ENCODE measurements around the gene DNAL1. TPM values are rescaled to one million over a fixed set of nuclear protein-coding genes. Genes with fewer than 3 reads are reported as not detected.
"Not testable (repeated sequence)": the region's sequence is repeated elsewhere in the genome, so short reads cannot be mapped to it uniquely, and the experiment has no call there.

Gene DNAL1, protein sequence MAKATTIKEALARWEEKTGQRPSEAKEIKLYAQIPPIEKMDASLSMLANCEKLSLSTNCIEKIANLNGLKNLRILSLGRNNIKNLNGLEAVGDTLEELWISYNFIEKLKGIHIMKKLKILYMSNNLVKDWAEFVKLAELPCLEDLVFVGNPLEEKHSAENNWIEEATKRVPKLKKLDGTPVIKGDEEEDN
- 6.6 and 7.2 TPM in 2 replicates for total RNA-seq

DNA sequence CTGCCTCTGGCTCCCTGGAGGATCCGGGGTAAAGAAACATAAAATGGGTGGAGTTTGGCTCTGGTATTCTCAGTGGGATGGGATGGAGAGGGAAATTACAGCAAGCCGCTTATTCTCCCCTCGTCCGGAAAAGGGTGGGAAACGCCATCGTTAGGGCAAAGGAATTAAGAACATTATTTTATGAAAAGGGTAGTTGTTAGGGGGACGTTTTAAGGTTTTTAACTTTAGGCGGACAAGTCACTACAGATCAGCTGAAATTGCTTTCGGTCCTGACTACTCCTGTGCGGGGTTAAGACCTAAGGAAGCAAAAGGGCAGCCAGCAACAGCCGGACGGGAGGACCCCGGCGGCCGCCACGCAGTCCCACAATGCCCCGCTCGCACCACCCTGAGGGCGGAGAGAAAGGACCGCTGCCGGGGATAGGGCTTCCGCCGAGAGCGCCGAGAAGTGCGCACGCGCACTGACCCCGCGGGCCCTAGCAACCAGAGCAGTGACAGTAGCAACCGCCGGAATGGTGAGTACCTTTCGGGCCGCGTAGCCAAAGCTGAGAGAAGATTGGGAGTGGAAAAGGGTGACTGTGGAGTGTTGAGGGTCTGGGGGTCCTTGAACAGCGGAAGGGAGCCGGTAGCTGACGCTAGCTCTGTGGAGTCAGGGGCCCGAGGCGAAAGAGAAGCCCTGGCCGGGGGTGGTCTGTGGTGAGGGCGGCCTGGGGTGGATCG, at the start of gene DNAL1:
TSS of gene DNAL1 (plus strand) at position 456 of the 717 bp plus-strand sequence. CDS start at position 510, 54 bp downstream.
- intact Hi-C loops (cut with micrococcal nuclease), result loop anchor here (1.0 to 10.0 kb wide), 14 partner anchors 52 to 850 kb away; partner anchors contain the start of genes ALDH6A1, DCAF4, ISCA2 and LIN52

DNA sequence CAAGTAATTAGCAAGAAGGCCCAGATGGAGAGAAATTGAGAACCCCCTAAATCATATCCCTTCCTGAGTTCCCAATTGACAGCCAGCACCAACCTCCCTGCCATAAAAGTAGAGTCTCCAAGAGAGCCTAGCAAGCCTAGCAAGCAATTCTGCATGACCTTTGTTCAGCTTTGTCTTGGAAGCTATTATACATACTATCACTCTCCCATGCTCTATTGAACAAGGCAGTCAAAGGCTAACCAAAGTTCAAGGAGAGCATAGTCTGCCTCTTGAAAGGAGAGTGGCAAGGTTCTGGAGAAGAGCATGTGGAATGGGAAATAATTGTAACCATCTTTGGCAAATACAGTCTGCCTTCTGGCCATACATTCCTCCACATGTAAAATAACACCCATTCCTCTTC, 45.3 kb upstream of the DNAL1 start:
- intact Hi-C loops (cut with micrococcal nuclease), result no loop called here

DNA sequence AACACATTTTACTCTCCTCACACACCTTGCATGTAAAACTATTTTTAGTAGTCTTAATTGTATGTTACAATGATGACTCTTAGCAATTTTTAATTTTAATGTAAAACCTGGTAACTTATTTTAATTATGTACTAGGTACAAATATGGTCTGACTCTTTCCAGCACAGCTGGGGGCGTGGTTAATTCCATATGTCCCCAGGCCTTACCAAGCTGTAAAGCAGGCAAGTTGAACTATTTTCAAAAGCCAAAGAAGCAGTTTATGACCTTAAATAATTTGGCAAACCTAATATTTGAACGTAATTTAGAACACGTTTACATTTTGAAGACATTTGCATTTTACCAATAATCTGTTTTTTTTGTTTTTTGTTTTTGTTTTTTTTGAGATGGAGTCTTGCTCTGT, 41.8 kb upstream of the DNAL1 start:
- intact Hi-C loops (cut with micrococcal nuclease), result no loop called here

DNA sequence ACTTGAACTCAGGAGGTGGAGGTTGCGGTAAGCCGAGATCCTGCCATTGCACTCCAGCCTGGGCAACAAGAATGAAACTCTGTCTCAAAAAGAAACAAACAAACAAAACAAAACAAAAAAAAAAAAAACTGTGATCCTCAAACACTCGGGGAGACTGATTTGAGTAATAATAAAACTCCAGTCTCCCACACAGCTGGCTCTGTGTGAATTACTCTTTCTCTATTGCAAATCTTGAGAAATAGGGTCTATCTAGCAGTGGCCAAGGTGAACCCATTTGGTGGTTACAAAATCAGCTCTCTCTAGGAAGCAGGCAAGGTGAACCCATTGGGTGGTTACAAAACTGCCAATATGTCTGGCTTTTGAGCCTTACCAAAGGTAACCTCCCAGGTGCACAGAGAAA, 38.5 kb upstream of the DNAL1 start:
- intact Hi-C loops (cut with micrococcal nuclease), result no loop called here

DNA sequence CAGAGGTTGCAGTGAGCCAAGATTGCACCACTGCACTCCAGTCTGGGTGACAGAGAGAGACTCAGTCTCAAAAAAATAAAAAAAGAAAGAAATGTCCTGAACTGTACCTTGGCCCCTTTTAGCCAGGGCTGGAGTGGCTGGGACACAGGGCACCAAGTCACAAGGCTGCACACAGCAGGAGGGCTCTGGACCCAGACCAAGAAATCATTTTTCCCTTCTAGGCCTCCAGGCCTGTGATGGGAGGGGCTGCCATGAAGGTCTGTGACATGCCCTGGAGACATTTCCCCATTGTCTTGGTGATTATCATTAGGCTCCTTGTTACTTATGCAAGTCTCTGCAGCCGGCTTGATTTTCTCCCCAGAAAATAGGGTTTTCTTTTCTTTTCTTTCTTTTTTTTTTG, 37.5 kb upstream of the DNAL1 start:
- intact Hi-C loops (cut with micrococcal nuclease), result no loop called here

DNA sequence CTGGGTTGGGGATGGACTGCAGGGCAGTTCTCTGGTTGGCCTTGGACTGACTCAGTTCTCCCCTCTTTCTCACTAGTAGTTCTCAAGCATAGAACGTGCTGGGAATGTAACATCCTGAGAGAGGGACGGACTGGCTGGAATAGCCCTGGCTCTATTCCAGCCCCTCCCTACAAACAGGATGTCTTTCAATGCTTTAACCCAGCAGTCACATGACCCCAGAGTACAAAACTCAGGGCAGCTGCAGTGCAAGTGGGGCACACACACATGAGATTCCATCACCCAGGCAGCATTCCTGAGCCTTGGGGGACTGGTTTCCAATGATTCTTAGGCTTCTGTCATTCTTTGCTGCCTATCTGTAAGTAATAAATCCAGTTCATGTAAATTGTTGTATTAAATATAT, 34.1 kb upstream of the DNAL1 start:
- intact Hi-C loops (cut with micrococcal nuclease), result no loop called here

DNA sequence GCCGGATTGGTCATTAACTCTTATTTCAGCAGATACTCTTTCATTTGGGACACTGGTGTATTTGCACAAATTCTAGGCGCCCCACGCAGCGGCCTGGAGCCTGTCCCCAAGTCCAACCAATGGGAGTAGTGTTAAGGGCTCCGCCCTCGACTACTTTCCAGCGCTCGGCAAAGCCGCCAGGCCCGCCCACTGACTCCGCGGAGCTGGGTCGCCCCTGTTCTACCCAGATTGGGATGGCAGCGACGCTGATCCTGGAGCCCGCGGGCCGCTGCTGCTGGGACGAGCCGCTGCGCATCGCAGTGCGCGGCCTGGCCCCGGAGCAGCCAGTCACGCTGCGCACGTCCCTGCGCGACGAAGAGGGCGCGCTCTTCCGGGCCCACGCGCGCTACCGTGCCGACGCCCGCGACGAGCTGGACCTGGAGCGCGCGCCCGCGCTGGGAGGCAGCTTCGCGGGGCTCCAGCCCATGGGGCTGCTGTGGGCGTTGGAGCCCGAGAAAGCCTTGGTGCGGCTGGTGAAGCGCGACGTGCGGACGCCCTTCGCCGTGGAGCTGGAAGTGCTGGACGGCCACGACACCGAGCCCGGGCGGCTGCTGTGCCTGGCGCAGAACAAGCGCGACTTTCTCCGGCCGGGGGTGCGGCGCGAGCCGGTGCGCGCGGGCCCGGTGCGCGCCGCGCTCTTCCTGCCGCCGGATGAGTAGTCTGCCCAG, 32.3 kb upstream of the DNAL1 start, which contains the start of gene ACOT6:
TSS of gene ACOT6 (plus strand) at position 179 of the 707 bp plus-strand sequence. CDS start at position 234, 55 bp downstream.
- intact Hi-C loops (cut with micrococcal nuclease), result loop anchor here (1.0 kb wide), 2 partner anchors 20 to 43 kb away; partner anchors contain the start of gene ACOT2

DNA sequence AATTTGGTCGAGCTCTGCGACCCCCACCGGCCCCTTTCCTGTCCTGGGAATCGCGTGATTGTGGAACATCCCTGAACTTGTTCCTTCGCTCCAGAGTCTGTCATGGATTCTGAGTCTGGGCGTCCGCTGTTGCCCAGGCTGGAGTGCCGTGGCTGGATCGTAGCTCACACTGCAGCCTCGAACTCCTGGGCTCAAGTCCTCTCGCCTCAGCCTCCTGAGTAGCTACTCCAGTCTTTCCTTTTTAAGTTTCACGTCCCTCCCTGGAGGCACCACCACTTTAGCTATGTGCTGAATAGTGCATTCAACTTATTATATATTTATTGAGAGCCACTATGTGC, 31.8 kb upstream of the DNAL1 start:
- intact Hi-C loops (cut with micrococcal nuclease), result no loop called here

DNA sequence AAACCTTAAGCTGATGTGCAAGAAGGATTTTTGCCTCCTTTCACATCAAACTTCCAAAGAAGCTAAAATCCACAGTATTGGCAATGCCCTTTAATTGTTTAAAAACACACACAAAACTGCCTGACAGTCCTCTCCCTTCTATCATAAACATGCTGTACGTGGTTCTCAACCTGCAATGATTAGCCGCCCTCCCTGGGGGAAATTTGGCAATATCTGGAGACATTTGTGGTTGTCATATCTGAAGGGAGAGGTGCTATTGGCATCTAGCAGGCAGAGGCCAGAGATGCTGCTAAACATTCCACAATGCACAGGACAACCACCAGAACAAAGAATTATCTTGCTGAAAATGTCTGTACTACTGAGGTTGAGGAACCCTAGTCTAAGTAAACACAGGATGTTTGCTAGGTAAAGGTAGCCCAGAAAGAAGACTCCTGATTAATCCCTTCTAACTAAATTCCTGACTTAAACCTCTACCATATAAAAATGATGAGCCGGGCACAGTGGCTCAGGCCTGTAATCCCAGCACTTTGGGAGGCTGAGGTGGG, 31.3 kb upstream of the DNAL1 start:
- intact Hi-C loops (cut with micrococcal nuclease), result no loop called here

DNA sequence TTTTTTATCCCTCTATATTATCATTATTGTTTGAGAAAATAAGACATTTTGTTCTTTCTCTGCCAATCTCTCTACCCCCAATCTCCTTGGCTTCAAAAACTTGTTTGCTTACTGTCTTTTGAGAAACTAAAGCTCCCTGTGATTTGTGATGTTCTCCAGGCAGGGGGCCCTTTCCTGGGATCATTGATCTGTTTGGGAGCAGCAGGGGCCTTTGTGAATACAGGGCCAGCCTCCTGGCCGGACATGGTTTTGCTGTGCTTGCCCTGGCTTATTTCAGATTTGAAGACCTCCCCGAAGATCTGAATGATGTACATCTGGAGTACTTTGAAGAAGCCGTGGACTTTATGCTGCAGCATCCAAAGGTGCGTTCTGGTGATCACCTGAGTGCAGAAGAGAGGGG, 28.0 kb upstream of the DNAL1 start:
- intact Hi-C loops (cut with micrococcal nuclease), result no loop called here

DNA sequence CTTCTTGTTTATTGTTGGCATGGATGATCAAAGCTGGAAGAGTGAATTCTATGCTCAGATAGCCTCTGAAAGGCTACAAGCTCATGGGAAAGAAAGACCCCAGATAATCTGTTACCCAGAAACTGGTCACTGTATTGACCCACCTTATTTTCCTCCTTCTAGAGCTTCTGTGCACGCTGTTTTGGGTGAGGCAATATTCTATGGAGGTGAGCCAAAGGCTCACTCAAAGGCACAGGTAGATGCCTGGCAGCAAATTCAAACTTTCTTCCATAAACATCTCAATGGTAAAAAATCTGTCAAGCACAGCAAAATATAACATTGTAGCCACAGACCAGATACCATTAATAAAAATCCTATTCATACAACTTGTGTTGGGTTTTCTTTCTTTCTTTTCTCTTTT, 25.3 kb upstream of the DNAL1 start:
- intact Hi-C loops (cut with micrococcal nuclease), result no loop called here

DNA sequence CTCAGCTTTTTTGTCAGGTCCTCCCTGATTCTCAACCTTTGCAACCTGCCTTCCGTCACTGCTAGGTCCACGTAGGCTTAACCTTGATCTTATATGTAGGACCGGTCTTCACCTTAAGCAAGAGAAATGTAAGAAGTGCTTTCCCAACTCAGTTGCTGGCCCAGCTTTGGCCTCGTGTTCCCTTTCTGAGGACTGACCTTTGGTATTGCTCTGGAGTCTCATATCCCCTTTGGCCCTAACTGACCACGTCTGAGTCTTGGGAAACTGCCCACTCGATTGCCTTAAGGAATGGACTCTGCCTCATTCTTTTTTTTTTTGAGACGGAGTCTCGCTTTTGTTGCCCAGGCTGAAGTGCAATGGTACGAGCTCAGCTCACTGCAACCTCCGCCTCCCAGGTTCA, 24.5 kb upstream of the DNAL1 start:
- intact Hi-C loops (cut with micrococcal nuclease), result no loop called here

DNA sequence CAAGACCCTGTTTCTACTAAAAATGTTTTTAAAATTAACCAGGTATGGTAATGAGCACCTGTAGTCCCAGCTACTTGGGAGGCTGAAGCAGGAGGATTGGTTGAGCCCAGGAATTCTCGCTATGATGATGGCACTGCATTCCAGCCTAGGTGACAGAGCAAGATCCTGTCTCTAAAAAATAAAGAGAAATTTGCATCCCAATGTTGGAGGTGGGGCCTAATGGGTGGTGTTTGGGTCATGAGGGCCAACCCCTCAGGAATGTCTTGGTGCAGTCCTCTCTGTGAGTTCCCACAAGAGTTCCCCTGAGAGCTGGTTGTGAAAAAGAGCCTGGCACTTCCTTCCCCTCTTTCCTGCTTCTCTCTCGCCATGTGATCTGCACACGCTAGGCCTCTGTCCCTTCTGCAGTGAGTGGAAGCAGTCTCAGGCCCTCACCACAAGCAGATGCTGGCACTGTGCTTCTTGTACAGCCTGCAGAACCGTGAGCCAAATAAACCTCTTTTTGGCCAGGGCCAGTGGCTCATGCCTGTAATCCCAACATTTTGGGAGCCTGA, 21.2 kb upstream of the DNAL1 start:
- intact Hi-C loops (cut with micrococcal nuclease), result no loop called here

DNA sequence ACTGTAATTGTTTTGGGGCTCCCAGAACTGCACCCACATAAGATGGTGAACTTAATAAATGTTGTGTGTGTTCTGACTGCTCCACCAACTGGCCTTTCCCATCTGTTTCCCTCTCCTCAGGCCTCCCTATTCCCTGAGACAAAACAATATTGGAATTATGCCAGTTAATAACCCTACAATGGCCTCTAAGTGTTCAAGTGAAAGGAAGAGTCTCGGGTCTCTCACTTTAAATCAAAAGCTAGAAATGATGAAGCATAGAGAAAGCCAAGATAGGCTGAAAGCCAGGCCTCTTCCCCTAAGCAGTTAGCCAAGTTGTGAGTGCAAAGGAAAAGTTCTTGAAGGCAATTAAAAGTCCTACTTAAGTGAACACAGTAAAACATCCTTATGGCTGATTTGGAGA, 19.1 kb upstream of the DNAL1 start:
- intact Hi-C loops (cut with micrococcal nuclease), result no loop called here

DNA sequence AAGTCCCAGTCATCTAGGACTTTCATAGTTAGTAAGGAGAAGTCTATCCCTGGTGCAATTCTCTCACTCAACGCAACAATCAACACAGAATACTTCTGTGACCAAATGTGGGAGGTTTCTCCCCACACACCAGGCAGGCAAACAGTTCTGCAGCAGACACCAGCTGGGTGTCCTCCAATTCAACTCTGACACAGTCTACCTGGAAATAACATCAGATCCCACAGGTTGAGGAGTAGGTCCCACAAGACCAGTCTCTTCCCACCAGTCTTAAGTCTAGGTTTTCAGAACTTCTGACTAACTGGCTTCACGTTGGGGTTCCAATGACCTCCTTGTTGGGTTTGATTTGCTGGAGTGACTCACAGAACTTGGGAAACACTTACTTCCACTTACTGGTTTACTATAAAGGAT, 17.6 kb upstream of the DNAL1 start:
- intact Hi-C loops (cut with micrococcal nuclease), result no loop called here

DNA sequence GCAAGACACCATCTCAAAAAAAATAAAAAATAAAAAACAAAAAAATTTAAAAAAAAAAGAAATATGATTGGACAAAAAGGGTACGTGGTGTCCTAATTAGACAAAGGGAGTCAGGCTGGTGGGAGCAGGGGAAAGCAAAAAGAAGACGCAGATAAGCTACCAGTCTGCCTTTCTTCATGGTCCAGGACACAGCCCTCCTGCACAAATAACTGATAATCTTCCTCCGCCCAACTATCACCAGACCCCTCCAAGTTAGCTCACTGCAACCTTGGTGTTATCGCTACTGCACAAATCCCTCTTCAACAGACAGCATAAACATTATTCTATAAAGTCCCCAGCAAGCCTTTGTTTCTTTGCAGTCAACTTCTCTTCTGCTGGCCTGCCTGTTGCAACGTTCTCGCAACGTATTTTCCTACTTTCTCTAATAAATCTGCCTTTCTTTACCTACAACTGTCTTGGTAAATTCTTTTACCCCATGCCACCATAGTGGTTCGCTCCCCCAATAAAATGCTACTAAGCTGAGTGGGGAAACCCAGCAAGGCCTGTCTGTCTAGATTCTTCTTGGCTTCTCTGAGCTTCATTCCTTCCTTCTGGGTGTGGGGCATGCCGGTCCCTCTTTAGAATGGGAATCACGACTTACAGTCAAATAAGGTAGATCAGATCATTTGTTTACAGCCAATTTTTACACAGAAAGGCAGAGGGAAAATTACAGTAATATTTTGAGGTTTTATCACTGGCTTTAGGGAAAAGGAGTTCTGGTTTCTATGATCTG, 14.6 kb upstream of the DNAL1 start:
- intact Hi-C loops (cut with micrococcal nuclease), result loop anchor here (5.0 kb wide), 1 partner anchor 322 kb away; the partner anchor contains the start of genes COQ6 and FAM161B

DNA sequence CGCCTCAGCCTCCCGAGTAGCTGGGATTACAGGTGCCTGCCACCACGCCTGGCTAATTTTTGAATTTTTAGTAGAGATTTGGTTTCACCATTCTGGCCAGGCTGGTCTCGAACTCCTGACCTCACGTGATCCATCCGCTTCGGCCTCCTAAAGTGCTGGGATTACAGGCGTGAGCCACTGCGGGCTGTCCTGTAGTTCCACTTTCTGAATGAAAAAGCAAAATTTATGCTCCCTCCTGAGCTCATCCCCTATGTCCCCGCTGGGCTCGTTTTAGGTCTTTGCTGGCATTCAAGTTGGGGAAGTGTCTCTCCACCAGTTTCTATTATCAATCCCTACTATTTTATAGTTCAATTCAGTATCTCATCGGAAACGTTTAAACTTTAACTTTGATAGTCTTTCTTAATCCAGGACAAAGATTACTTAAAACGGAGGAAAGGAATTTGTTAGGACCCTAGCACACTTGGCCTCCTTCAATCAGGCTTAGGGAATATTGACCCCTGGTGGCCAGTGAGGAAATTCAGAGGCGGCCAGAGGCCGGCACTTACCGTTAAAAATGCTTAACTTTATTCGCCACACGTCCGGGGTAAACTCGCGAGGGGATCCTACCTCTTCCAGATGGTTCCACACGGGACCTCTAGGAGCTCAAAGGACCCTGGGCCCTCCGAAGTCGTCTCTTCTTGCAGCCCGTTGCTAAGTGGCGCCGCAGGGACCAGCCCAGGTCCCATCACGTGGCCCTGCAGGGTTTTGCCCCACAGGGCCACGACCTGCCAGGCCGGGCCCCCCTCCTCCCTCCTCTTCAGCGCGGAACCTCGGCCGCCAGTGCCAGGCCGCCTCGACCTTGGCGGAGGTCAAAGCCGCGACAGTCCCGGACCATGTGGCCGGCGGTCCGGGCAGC, 11.4 kb upstream of the DNAL1 start:
- intact Hi-C loops (cut with micrococcal nuclease), result loop anchor here (1.0 to 5.0 kb wide), 6 partner anchors 63 to 460 kb away; partner anchors contain the start of genes COQ6, FAM161B and RIOX1

DNA sequence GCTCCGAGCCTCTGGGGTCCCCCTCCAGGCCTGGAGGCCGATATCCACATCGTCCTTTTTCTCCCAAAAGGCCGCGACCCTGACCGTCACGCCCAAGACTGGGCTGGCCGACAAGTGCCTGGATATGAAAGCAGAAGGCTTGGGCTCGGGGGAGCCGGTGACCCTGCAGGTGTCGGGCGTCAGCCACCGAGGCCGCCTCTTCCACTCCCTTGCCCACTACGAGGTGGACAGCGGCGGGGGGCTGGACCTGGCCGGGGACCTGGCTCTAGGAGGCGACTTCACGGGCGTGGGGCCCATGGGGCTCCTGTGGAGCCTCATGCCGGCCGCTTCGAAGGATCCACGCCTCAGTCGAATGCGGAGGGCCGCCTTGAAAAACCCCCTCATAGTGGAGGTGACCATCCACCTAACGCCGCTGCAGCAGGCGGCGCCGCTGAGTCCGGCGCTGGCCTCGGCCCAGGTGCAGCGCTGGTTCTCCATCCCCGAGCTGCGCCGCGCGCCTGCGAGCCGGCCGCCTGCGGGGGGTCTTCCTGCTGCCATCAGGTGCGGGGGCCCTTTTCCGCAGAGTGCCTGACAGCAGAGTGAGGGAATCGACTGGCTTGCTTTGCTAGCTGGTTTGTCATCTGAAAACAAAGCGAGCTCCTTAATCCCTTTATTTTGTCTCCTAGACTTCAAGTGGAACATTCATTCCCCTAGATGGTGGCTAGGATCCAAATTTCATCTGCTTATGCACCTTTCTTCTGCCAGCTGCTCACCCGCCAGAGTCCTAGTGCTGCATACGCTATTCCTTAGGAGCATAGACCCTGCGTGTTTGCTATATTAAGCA, 10.6 kb upstream of the DNAL1 start:
- intact Hi-C loops (cut with micrococcal nuclease), result loop anchor here (5.0 kb wide), 1 partner anchor 318 kb away; the partner anchor contains the start of genes COQ6 and FAM161B

DNA sequence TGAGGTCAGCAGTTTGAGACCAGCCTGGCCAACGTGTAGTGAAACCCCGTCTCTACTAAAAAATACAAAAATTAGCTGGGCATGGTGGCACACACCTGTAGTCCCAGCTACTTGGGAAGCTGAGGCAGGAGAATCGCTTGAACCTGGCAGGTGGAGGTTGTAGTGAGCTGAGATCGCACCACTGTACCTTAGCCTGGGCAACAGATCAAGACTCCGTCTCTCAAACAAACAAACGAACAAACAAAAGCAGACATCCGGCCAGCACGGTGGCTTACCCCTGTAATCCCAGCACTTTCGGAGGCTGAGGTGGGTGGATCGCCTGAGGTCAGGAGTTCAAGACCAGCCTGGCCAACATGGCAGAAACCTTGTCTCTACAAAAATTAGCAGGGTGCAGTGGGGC, 8.4 kb upstream of the DNAL1 start:
- intact Hi-C loops (cut with micrococcal nuclease), result not testable (repeated sequence)
